SK-N-MC (cell line): ENCODE measurements around the gene PLTP.

Source experiments
- EZH2 ChIP-seq: fragments of 200-600 bp; sonication (generic); IDR thresholded peaks from one replicate; pipeline ENCODE4 v1.6.1; 2017; ENCODE audit warnings: antibody characterized with exemption
- FOXP2 ChIP-seq: optimal IDR thresholded peaks from 2 replicates; pipeline ENCODE3; 2011; ENCODE audit warnings: mild to moderate bottlenecking, moderate library complexity; ENCODE audit not compliant: insufficient read depth; ENCODE audit errors: extremely low read length, control extremely low read depth
- POLR2AphosphoS5 ChIP-seq: IDR thresholded peaks from 2 replicates; pipeline ENCODE4 v1.6.1; 2012; ENCODE audit warnings: mild to moderate bottlenecking, low read depth, low read length, borderline replicate concordance

GRCh38 chr20:45892828-45893500, 19.0 kb downstream of the PLTP start:
- TF ChIP-seq EZH2 (no peak), POLR2AphosphoS5 (no peak; the same call in 1 of the 2 replicates), FOXP2 (no peak)
